ENCODE data around the gene CCR6. TPM values are rescaled to one million over a fixed set of nuclear protein-coding genes. Genes with fewer than 3 reads are reported as not detected.

Gene CCR6
- total and polyA plus RNA-seq, 2 of the 8 experiments (the other 6 are each of a cell fraction or from before 2014, with no cell fraction given): 0.06 TPM; not detected in 1

GRCh38 chr6:167146135-167146534 lies 23.2 kb downstream of the CCR6 start:
- Histone ChIP-seq H3K14ac (ENCODE audit: insufficient read length) (no peak overlapping the region), H3K9me3 (ENCODE audit: insufficient read depth in 2 of 2, low read depth in 1 of 2, low read length in 1 of 2) (peaks cover 6 to 12% of the 10 kb centered on the region in 2 experiments; a peak in 3 of 4 replicates), H3K36me3 (ENCODE audit: control insufficient read depth in 2 of 4, insufficient read depth in 4 of 4, low read length in 3 of 4) (no peaks in the 10 kb centered on the region), H3K23me2 (ENCODE audit: low read depth, low read length) (peaks cover 4% of the 10 kb centered on the region; the same call in 1 of the 2 replicates), H2BK15ac (ENCODE audit: low read length) (no peak overlapping the region), H2BK120ac (replicated peaks; ENCODE audit: low read depth, low read length) (no peak overlapping the region), H2BK5ac (ENCODE audit: low read depth, low read length) (peak overlapping the region; percentile 3; the same call in 1 of the 2 replicates), H2BK12ac (ENCODE audit: low read depth, low read length) (no peak overlapping the region), H4K8ac (ENCODE audit: extremely low read depth, insufficient read depth, low read length) (no peak overlapping the region), H3K4me1 (replicated peaks in 1 of 4; ENCODE audit: control insufficient read depth in 3 of 4, insufficient read depth in 4 of 4, low read length in 3 of 4) (peaks cover 8 to 21% (median 19%) of the 10 kb centered on the region in 4 experiments), H3K23ac (ENCODE audit: insufficient read length) (no peak overlapping the region), H3K79me2 (ENCODE audit: control insufficient read depth in 1 of 2, insufficient read depth in 2 of 2, low read length in 2 of 2) (no peaks in the 10 kb centered on the region), H3K27me3 (replicated peaks in 1 of 4; ENCODE audit: control insufficient read depth in 3 of 4, extremely low read depth in 1 of 4, insufficient read depth in 3 of 4, low read length in 3 of 4) (peaks cover 0 to 3% (median 0%) of the 10 kb centered on the region in 4 experiments; a peak in 3 of 7 replicates), H2AK5ac (ENCODE audit: low read depth, low read length) (no peak overlapping the region), H3K27ac (ENCODE audit: low read depth, low read length) (no peak overlapping the region), H3K18ac (ENCODE audit: extremely low read depth, low read length) (peak overlapping the region; percentile 71; the same call in 1 of the 2 replicates), H2BK20ac (ENCODE audit: low read length) (peak overlapping the region; percentile 28; the same call in 1 of the 2 replicates), H3K4ac (replicated peaks; ENCODE audit: insufficient read length, low read depth, low read length) (no peak overlapping the region), H4K20me1 (replicated peaks in 1 of 2; ENCODE audit: control insufficient read depth in 1 of 2, insufficient read depth in 2 of 2, low read length in 2 of 2) (no peaks in the 10 kb centered on the region), H4K5ac (ENCODE audit: insufficient read length, low read depth, low read length) (no peak overlapping the region), H3K9ac (replicated peaks in 1 of 4; ENCODE audit: extremely low read depth in 1 of 4, low read depth in 3 of 4, low read length in 3 of 4) (no peak overlapping the region), H3K79me1 (ENCODE audit: low read depth, low read length) (no peaks in the 10 kb centered on the region), H2AFZ (ENCODE audit: low read length) (no peak overlapping the region), H3K4me3 (ENCODE audit: extremely low read depth in 1 of 4, insufficient read depth in 2 of 4, low read depth in 3 of 4, low read length in 4 of 4) (peak overlapping the region in 1 of 4 experiments; percentile 41; a peak in 1 of 8 replicates), H3K4me2 (ENCODE audit: insufficient read depth in 1 of 2, low read depth in 2 of 2, low read length in 2 of 2) (peak overlapping the region in 1 of 2 experiments; percentile 43; a peak in 1 of 4 replicates), H4K91ac (replicated peaks; ENCODE audit: insufficient read length, low read length) (no peak overlapping the region), H3K56ac (replicated peaks; ENCODE audit: insufficient read length, low read depth, low read length) (no peak overlapping the region)
- FAIRE-seq (no peak), DNase-seq (ENCODE audit: low read depth in 1 of 2, low spot score in 2 of 2) (no peak)
- 85% methylated on average over 15 of the region's 15 CpGs; no CpG with 5 or more reads in 1 of the 2 experiments for WGBS, 2 experiments (ENCODE audit: extremely low coverage in 1 of 2, insufficient coverage in 1 of 2, insufficient read length in 1 of 2, insufficient replicate concordance in 2 of 2, low coverage in 1 of 2, low lambda C conversion rate in 2 of 2, missing lambda C conversion rate in 1 of 2)
- ChIA-PET POLR2A (ENCODE audit: partially characterized antibody) (interaction anchor here (1.7 kb wide), 1 partner anchor 17 kb away, joined by 14 read pairs; no protein-coding TSS in a partner anchor), CTCF (ENCODE audit: partially characterized antibody) (interaction anchor here (1.0 to 2.8 kb wide), 5 partner anchors 15 to 374 kb away, joined by 3 to 13 read pairs (median 4); no protein-coding TSS in a partner anchor)
- no peak for TF ChIP-seq CTBP2 (IDR thresholded peaks at IDR 0.05; ENCODE audit: borderline replicate concordance, insufficient read depth, insufficient read length, low read length)
- TF ChIP-seq JUN (IDR thresholded peaks at IDR 0.05; ENCODE audit: low read depth, low read length): no peak
- TF ChIP-seq, protein P1, sequence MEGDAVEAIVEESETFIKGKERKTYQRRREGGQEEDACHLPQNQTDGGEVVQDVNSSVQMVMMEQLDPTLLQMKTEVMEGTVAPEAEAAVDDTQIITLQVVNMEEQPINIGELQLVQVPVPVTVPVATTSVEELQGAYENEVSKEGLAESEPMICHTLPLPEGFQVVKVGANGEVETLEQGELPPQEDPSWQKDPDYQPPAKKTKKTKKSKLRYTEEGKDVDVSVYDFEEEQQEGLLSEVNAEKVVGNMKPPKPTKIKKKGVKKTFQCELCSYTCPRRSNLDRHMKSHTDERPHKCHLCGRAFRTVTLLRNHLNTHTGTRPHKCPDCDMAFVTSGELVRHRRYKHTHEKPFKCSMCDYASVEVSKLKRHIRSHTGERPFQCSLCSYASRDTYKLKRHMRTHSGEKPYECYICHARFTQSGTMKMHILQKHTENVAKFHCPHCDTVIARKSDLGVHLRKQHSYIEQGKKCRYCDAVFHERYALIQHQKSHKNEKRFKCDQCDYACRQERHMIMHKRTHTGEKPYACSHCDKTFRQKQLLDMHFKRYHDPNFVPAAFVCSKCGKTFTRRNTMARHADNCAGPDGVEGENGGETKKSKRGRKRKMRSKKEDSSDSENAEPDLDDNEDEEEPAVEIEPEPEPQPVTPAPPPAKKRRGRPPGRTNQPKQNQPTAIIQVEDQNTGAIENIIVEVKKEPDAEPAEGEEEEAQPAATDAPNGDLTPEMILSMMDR (IDR thresholded peaks at IDR 0.05; ENCODE audit: control extremely low read depth in 1 of 3, insufficient read depth in 1 of 3, low read depth in 1 of 3, low read length in 3 of 3): no peak
- TF ChIP-seq POLR2AphosphoS5 (IDR thresholded peaks at IDR 0.05; ENCODE audit: low read depth, low read length): no peak
- no peak for TF ChIP-seq BCL11A (IDR thresholded peaks at IDR 0.05; ENCODE audit: low read depth in 2 of 2, low read length in 2 of 2)
- TF ChIP-seq HDAC6 (IDR thresholded peaks at IDR 0.05; ENCODE audit: low read depth, low read length): no peak
- no peak for TF ChIP-seq SIX5 (IDR thresholded peaks at IDR 0.05; ENCODE audit: low read depth, low read length)
- no peak for TF ChIP-seq JUND (IDR thresholded peaks at IDR 0.05; ENCODE audit: low read length)
- TF ChIP-seq GABPA (IDR thresholded peaks at IDR 0.05; ENCODE audit: borderline replicate concordance, insufficient read depth, low read length): no peak
- no peak for TF ChIP-seq MAFK (IDR thresholded peaks at IDR 0.05; ENCODE audit: low read depth, low read length)
- no peak for TF ChIP-seq EGR1 (IDR thresholded peaks at IDR 0.05; ENCODE audit: borderline replicate concordance, low read depth, low read length)

Measured in H1 (cell line).